ENCODE results near the gene BTBD3. TPM values are rescaled to one million over a fixed set of nuclear protein-coding genes. Genes with fewer than 3 reads are reported as not detected.

Gene BTBD3
- total RNA-seq, 1 donor from 2014 or later, result 31.1 TPM

GRCh38 chr20:11906626-11907480 lies 10.8 kb upstream of the BTBD3 start:
- ATAC-seq, result no peak
- Histone ChIP-seq H3K9me3 (no peaks in the 10 kb centered on the region), H3K4me1 (no peaks in the 10 kb centered on the region), H3K27ac (no peak overlapping the region), H3K36me3 (no peaks in the 10 kb centered on the region), H3K27me3 (no peaks in the 10 kb centered on the region), H3K4me3 (no peak overlapping the region)
- no peak for DNase-seq
- TF ChIP-seq CTCF (IDR thresholded peaks at IDR 0.05), result no peak
- intact Hi-C loops (cut with DNase I), result no loop called here

- no peaks in the 10 kb centered on the region for H3K4me1 ChIP-seq
- intact Hi-C loops (cut with DNase I), result no loop called here
- ATAC-seq, result no peak
- DNase-seq, result no peak
- no peaks in the 10 kb centered on the region for H3K36me3 ChIP-seq
- no peak overlapping the region for H3K27ac ChIP-seq
- H3K4me3 ChIP-seq, result no peak overlapping the region
- H3K9me3 ChIP-seq, result no peaks in the 10 kb centered on the region
- no peak for TF ChIP-seq CTCF (IDR thresholded peaks at IDR 0.05)
- no peaks in the 10 kb centered on the region for H3K27me3 ChIP-seq
These were observed 10.1 kb upstream of the BTBD3 start for GRCh38 chr20:11907621-11908020.

- no peak overlapping the region for H3K4me3 ChIP-seq
- ATAC-seq (peak; percentile 57), DNase-seq (no peak)
- no peak overlapping the region for H3K27ac ChIP-seq
- H3K4me1 ChIP-seq, result peaks cover 10% of the 10 kb centered on the region
- peak; percentile 45 for TF ChIP-seq CTCF (IDR thresholded peaks at IDR 0.05)
- H3K36me3 ChIP-seq, result no peaks in the 10 kb centered on the region
- no peaks in the 10 kb centered on the region for H3K27me3 ChIP-seq
- intact Hi-C loops (cut with DNase I), result no loop called here
- H3K9me3 ChIP-seq, result no peaks in the 10 kb centered on the region
These were observed 5.6 kb upstream of the BTBD3 start for GRCh38 chr20:11912013-11912658.

- TF ChIP-seq CTCF (IDR thresholded peaks at IDR 0.05), result no peak
- H3K4me1 ChIP-seq, result peaks cover 13% of the 10 kb centered on the region
- ATAC-seq, result no peak
- DNase-seq, result no peak
- no peaks in the 10 kb centered on the region for H3K27me3 ChIP-seq
- no peak overlapping the region for H3K27ac ChIP-seq
- H3K36me3 ChIP-seq, result no peaks in the 10 kb centered on the region
- no peaks in the 10 kb centered on the region for H3K9me3 ChIP-seq
- H3K4me3 ChIP-seq, result no peak overlapping the region
- intact Hi-C loops (cut with DNase I), result no loop called here
These were observed 4.9 kb upstream of the BTBD3 start for GRCh38 chr20:11912659-11913415.

GRCh38 chr20:11918391-11918845 lies 725 bp downstream of the BTBD3 start:
- Histone ChIP-seq H3K4me1 (peaks cover 13% of the 10 kb centered on the region), H3K36me3 (peaks cover 9% of the 10 kb centered on the region), H3K9me3 (no peaks in the 10 kb centered on the region), H3K4me3 (peak overlapping the region; percentile 48), H3K27me3 (no peaks in the 10 kb centered on the region), H3K27ac (peak overlapping the region; percentile 55)
- DNase-seq, result no peak
- ATAC-seq, result no peak
- intact Hi-C loops (cut with DNase I), result no loop called here
- TF ChIP-seq CTCF (IDR thresholded peaks at IDR 0.05), result no peak
